H1 (cell line): ENCODE results near the gene GALNTL6. TPM values are rescaled to one million over a fixed set of nuclear protein-coding genes. Genes with fewer than 3 reads are reported as not detected.
A peak's percentile ranks its signal among the peaks of the same experiment; 100 is the strongest.

Experiments used
- CTCF ChIA-PET: fragments of 300-600 bp; sonication (Branson Sonifier 250); formaldehyde crosslinking; loops from one replicate; lab custom pipeline; 2021; ENCODE audit not compliant: partially characterized antibody; lab: Charles Lee
- POLR2A ChIA-PET: fragments of 300-600 bp; sonication (Branson Sonifier 250); formaldehyde crosslinking; loops from one replicate; lab custom pipeline; 2021; ENCODE audit warnings: inconsistent platforms; ENCODE audit not compliant: partially characterized antibody; lab: Charles Lee
- DNase-seq, 2 experiments: peaks; one replicate each; pipeline versions ENCODE4 v3.0.0 to v3.0.0-alpha.2; 2010 to 2022; ENCODE audit warnings: low spot score in 2 of 2, low read depth in 1 of 2, mixed read lengths in 1 of 2
- FAIRE-seq: peaks from 2 replicates; lab custom pipeline; 2011; peaks lifted over from hg19 to GRCh38; lab: Jason Lieb, UNC
- H2AFZ ChIP-seq: 2 replicates; pipeline ENCODE4 v1.8.1; 2012; ENCODE audit warnings: low read length, inconsistent platforms
- H2AK5ac ChIP-seq: 2 replicates; pipeline ENCODE4 v1.6.1; 2013; ENCODE audit warnings: low read depth, low read length
- H2BK120ac ChIP-seq: replicated peaks from 2 replicates; pipeline ENCODE3; 2013; ENCODE audit warnings: low read depth, low read length, inconsistent platforms
- H2BK12ac ChIP-seq: 2 replicates; pipeline ENCODE4 v1.6.1; 2013; ENCODE audit warnings: low read depth, low read length
- H2BK15ac ChIP-seq: 2 replicates; pipeline ENCODE4 v1.6.1; 2013; ENCODE audit warnings: low read length
- H2BK20ac ChIP-seq: 2 replicates; pipeline ENCODE4 v1.6.1; 2013; ENCODE audit warnings: low read length
- H2BK5ac ChIP-seq: 2 replicates; pipeline ENCODE4 v1.6.1; 2013; ENCODE audit warnings: low read depth, low read length
- H3K14ac ChIP-seq: 2 replicates; pipeline ENCODE4 v1.6.1; 2013; ENCODE audit warnings: inconsistent platforms; ENCODE audit not compliant: insufficient read length
- H3K18ac ChIP-seq: 2 replicates; pipeline ENCODE4 v1.6.1; 2013; ENCODE audit warnings: low read length; ENCODE audit errors: extremely low read depth
- H3K23ac ChIP-seq: 2 replicates; pipeline ENCODE4 v1.6.1; 2013; ENCODE audit warnings: inconsistent platforms; ENCODE audit not compliant: insufficient read length
- H3K23me2 ChIP-seq: 2 replicates; pipeline ENCODE4 v1.6.1; 2013; ENCODE audit warnings: low read depth, low read length
- H3K27ac ChIP-seq: 2 replicates; pipeline ENCODE4 v1.6.1; 2011; ENCODE audit warnings: low read depth, low read length, inconsistent platforms
- H3K27me3 ChIP-seq, 4 experiments: replicated peaks in 1 of 4; 1 replicate in 1 of 4; 2 replicates in 3 of 4; pipeline versions ENCODE4 v1.6.1 to v1.8.1; 2011 to 2013; ENCODE audit warnings: low read length in 3 of 4, mild to moderate bottlenecking in 3 of 4, inconsistent platforms in 2 of 4, mixed read lengths in 2 of 4, moderate library complexity in 1 of 4; ENCODE audit not compliant: control insufficient read depth in 3 of 4, insufficient read depth in 3 of 4; ENCODE audit errors: extremely low read depth in 1 of 4
- H3K36me3 ChIP-seq, 4 experiments: 2 replicates each; pipeline versions ENCODE4 v1.6.1 to v1.8.1; 2011 to 2013; ENCODE audit warnings: mild to moderate bottlenecking in 4 of 4, low read length in 3 of 4, moderate library complexity in 2 of 4, control low read depth in 1 of 4, inconsistent platforms in 1 of 4; ENCODE audit not compliant: insufficient read depth in 4 of 4, control insufficient read depth in 2 of 4
- H3K4ac ChIP-seq: replicated peaks from 2 replicates; pipeline ENCODE3; 2013; ENCODE audit warnings: low read length, low read depth, mixed read lengths, inconsistent platforms; ENCODE audit not compliant: insufficient read length
- H3K4me1 ChIP-seq, 4 experiments: replicated peaks in 1 of 4; 1 replicate in 1 of 4; 2 replicates in 3 of 4; pipeline versions ENCODE4 v1.6.1 to v1.8.1; 2011 to 2013; ENCODE audit warnings: low read length in 3 of 4, inconsistent platforms in 2 of 4, mixed read lengths in 1 of 4; ENCODE audit not compliant: insufficient read depth in 4 of 4, control insufficient read depth in 3 of 4
- H3K4me2 ChIP-seq, 2 experiments: 2 replicates each; pipeline versions ENCODE4 v1.6.1 to v1.8.1; 2011 to 2013; ENCODE audit warnings: low read depth in 2 of 2, low read length in 2 of 2, control low read depth in 1 of 2, inconsistent platforms in 1 of 2, mild to moderate bottlenecking in 1 of 2; ENCODE audit not compliant: insufficient read depth in 1 of 2
- H3K4me3 ChIP-seq, 4 experiments: fragments of 200-600, 300-600 bp in 1 of 4; sonication (generic), shearing (Covaris generic), sonication (Bioruptor Twin) in 1 of 4; 2 replicates each; pipeline versions ENCODE4 v1.5.1 to v1.8.1; 2011 to 2016; ENCODE audit warnings: low read length in 4 of 4, low read depth in 3 of 4, control low read depth in 2 of 4, inconsistent platforms in 2 of 4, mild to moderate bottlenecking in 2 of 4, mixed read lengths in 1 of 4, moderate library complexity in 1 of 4; ENCODE audit not compliant: insufficient read depth in 2 of 4; ENCODE audit errors: extremely low read depth in 1 of 4
- H3K56ac ChIP-seq: replicated peaks from 2 replicates; pipeline ENCODE3; 2013; ENCODE audit warnings: low read depth, mild to moderate bottlenecking, mixed read lengths, low read length, inconsistent platforms; ENCODE audit not compliant: insufficient read length
- H3K79me1 ChIP-seq: 2 replicates; pipeline ENCODE4 v1.6.1; 2013; ENCODE audit warnings: low read depth, low read length, control low read depth
- H3K79me2 ChIP-seq, 2 experiments: 2 replicates each; pipeline versions ENCODE4 v1.6.1 to v1.8.1; 2012 to 2013; ENCODE audit warnings: low read length in 2 of 2, mild to moderate bottlenecking in 2 of 2, inconsistent platforms in 1 of 2; ENCODE audit not compliant: insufficient read depth in 2 of 2, control insufficient read depth in 1 of 2
- H3K9ac ChIP-seq, 4 experiments: replicated peaks in 1 of 4; 1 replicate in 1 of 4; 2 replicates in 3 of 4; pipeline versions ENCODE4 v1.6.1 to v1.8.1; 2011 to 2013; ENCODE audit warnings: low read depth in 3 of 4, low read length in 3 of 4, control low read depth in 2 of 4, mild to moderate bottlenecking in 2 of 4, moderate library complexity in 2 of 4, inconsistent platforms in 1 of 4; ENCODE audit errors: extremely low read depth in 1 of 4
- H3K9me3 ChIP-seq, 2 experiments: 2 replicates each; pipeline versions ENCODE4 v1.6.1 to v1.8.1; 2012 to 2013; ENCODE audit warnings: mild to moderate bottlenecking in 2 of 2, moderate library complexity in 2 of 2, control low read depth in 1 of 2, inconsistent platforms in 1 of 2, low read depth in 1 of 2, low read length in 1 of 2, mixed read lengths in 1 of 2; ENCODE audit not compliant: insufficient read depth in 2 of 2
- H4K20me1 ChIP-seq, 2 experiments: replicated peaks in 1 of 2; 2 replicates each; pipeline versions ENCODE3 to v1.8.1; 2011 to 2013; ENCODE audit warnings: inconsistent platforms in 2 of 2, low read length in 2 of 2, mild to moderate bottlenecking in 1 of 2; ENCODE audit not compliant: insufficient read depth in 2 of 2, control insufficient read depth in 1 of 2
- H4K5ac ChIP-seq: 2 replicates; pipeline ENCODE4 v1.6.1; 2013; ENCODE audit warnings: low read length, low read depth, mixed read lengths, inconsistent platforms; ENCODE audit not compliant: insufficient read length
- H4K8ac ChIP-seq: 2 replicates; pipeline ENCODE4 v1.8.0; 2013; ENCODE audit warnings: mild to moderate bottlenecking, moderate library complexity, low read length, inconsistent platforms; ENCODE audit not compliant: insufficient read depth; ENCODE audit errors: extremely low read depth
- H4K91ac ChIP-seq: replicated peaks from 2 replicates; pipeline ENCODE3; 2013; ENCODE audit warnings: low read length, mixed read lengths, inconsistent platforms; ENCODE audit not compliant: insufficient read length
- KDM4A ChIP-seq: IDR thresholded peaks from one replicate; pipeline ENCODE4 v1.7.1; 2012; ENCODE audit warnings: low read depth, mild to moderate bottlenecking, moderate library complexity, low read length, inconsistent platforms; ENCODE audit not compliant: severe bottlenecking
- TCF12 ChIP-seq: IDR thresholded peaks from 2 replicates; pipeline ENCODE4 v1.6.1; 2011; ENCODE audit warnings: low read depth, mild to moderate bottlenecking, low read length
- ZNF274 ChIP-seq: IDR thresholded peaks from 2 replicates; pipeline ENCODE4 v1.7.0; 2012; ENCODE audit warnings: low read length, borderline replicate concordance; ENCODE audit errors: extremely low read depth
- WGBS, 2 experiments: shearing (Covaris generic) in 1 of 2; methylation state at CpG; one replicate each; pipeline versions ENCODE4 v1.1.6 to v1.1.7; 2013 to 2015; ENCODE audit warnings: low lambda C conversion rate in 2 of 2, mixed read lengths in 2 of 2, inconsistent platforms in 1 of 2, low coverage in 1 of 2, missing lambda C conversion rate in 1 of 2; ENCODE audit not compliant: insufficient replicate concordance in 2 of 2, insufficient coverage in 1 of 2, insufficient read length in 1 of 2; ENCODE audit errors: extremely low coverage in 1 of 2, missing lambda C conversion rate in 1 of 2; 5-methylcytosine and 5-hydroxymethylcytosine counted together
- polyA plus RNA-seq, 7 experiments: library from polyadenylated mRNA; depleted of rRNA in 3 of 7; stranded (reverse) in 5 of 7; unstranded in 2 of 7; fragments of >200 nt in 5 of 7; fragments of 200-250 nt in 2 of 7; gene quantifications; 1 replicate in 5 of 7; 2 replicates in 1 of 7; 4 replicates in 1 of 7; pipeline versions ENCODE4 v1.2.1 to v1.2.3, GENCODE V29; 2011 to 2013; ENCODE audit warnings: missing spikeins in 2 of 7, mixed read lengths in 2 of 7
- total RNA-seq: library from RNA; stranded (reverse); fragmentation: NEBNext Ultra II Directional; extraction: Animal tissue kit (Norgen Biotek cat#: 25700); gene quantifications from 2 replicates; pipeline ENCODE4 v1.2.1, GENCODE V29; 2021

Gene GALNTL6
- total and polyA plus RNA-seq, 2 of the 8 experiments (the other 6 are each of a cell fraction or from before 2014, with no cell fraction given): 0.03 to 0.32 TPM

DNA sequence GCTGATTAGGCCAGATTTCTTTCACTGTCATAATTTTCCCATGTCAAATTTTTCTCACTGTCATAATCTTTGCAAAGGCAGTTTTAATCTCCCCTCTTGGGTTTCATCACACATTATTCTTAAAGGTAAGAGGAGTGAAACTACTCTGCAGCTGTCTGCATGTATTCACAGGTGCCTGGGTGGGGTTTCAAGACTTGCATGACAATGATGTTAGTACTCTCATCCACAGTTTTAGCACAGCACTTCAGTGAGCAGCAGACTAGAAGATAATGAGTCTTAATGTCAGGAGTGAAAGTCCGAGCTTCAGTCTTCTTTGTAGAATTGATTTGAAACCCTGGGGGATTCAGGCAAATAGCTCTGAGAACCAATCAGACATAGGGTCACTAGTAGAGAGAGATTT lies 1172.9 kb downstream of the GALNTL6 start:
- Histone ChIP-seq H3K4me1 (peaks cover 0 to 3% (median under 1%) of the 10 kb centered on the region in 4 experiments; a peak in 2 of 7 replicates), H3K23me2 (no peaks in the 10 kb centered on the region), H3K9ac (no peak overlapping the region), H3K27me3 (no peaks in the 10 kb centered on the region; a peak in 1 of 7 replicates), H2BK15ac (no peak overlapping the region), H3K14ac (no peak overlapping the region), H2AFZ (no peak overlapping the region), H4K8ac (no peak overlapping the region), H3K79me2 (no peaks in the 10 kb centered on the region), H2AK5ac (no peak overlapping the region), H2BK12ac (no peak overlapping the region), H3K36me3 (no peaks in the 10 kb centered on the region), H4K20me1 (no peaks in the 10 kb centered on the region), H3K27ac (no peak overlapping the region), H3K23ac (no peak overlapping the region), H2BK120ac (no peak overlapping the region), H3K18ac (no peak overlapping the region), H4K91ac (no peak overlapping the region), H3K4ac (no peak overlapping the region), H3K4me3 (no peak overlapping the region), H4K5ac (no peak overlapping the region), H3K56ac (no peak overlapping the region), H2BK20ac (no peak overlapping the region), H3K9me3 (peaks cover 5 to 13% of the 10 kb centered on the region in 2 experiments; a peak in 2 of 4 replicates), H3K79me1 (no peaks in the 10 kb centered on the region), H2BK5ac (no peak overlapping the region), H3K4me2 (no peak overlapping the region)
- POLR2A ChIA-PET: interaction anchor here (1.3 kb wide), 1 partner anchor 348 kb away, joined by 4 read pairs; the partner anchor contains the start of gene HMGB2
- FAIRE-seq (no peak), DNase-seq (no peak)
- TF ChIP-seq TCF12 (0 out of 2 replicates have a peak, but pooled peaks have one; percentile 50), ZNF274 (no peak), KDM4A (no peak)
- 74% methylated on average over 1 of the region's 1 CpG; no CpG with 5 or more reads in 1 of the 2 experiments for WGBS, 2 experiments
- CTCF ChIA-PET: interaction anchor here (0.6 to 1.9 kb wide), 4 partner anchors 10 to 1276 kb away, joined by 3 to 8 read pairs (median 4); no protein-coding TSS in a partner anchor
